Duodenal mucosa (tissue), 2 donors: ENCODE data around the gene S1PR5.
A peak's percentile ranks its signal among the peaks of the same experiment; 100 is the strongest.
"Not testable (repeated sequence)": the region's sequence is repeated elsewhere in the genome, so short reads cannot be mapped to it uniquely, and the experiment has no call there.

Source experiments
- H3K27ac ChIP-seq: one replicate; pipeline ENCODE4 v1.7.0; 2013; ENCODE audit warnings: low read depth, low read length
- H3K27me3 ChIP-seq, 2 donors: one replicate each; pipeline ENCODE4 v1.7.0; 2013; ENCODE audit warnings: low read length in 2 of 2, control low read depth in 1 of 2; ENCODE audit not compliant: insufficient read depth in 2 of 2, control insufficient read depth in 1 of 2
- H3K36me3 ChIP-seq, 2 donors: one replicate each; pipeline ENCODE4 v1.7.0; 2013; ENCODE audit warnings: low read length in 2 of 2, control low read depth in 1 of 2; ENCODE audit not compliant: insufficient read depth in 2 of 2, control insufficient read depth in 1 of 2
- H3K4me1 ChIP-seq, 2 donors: one replicate each; pipeline ENCODE4 v1.7.0; 2013; ENCODE audit warnings: low read length in 2 of 2, control low read depth in 1 of 2; ENCODE audit not compliant: insufficient read depth in 2 of 2, control insufficient read depth in 1 of 2
- H3K4me3 ChIP-seq, 2 donors: one replicate each; pipeline ENCODE4 v1.7.0; 2013; ENCODE audit warnings: low read length in 2 of 2, low read depth in 1 of 2
- H3K9ac ChIP-seq, 2 donors: one replicate each; pipeline ENCODE4 v1.7.0; 2013; ENCODE audit warnings: low read length in 2 of 2, low read depth in 1 of 2
- H3K9me3 ChIP-seq, 2 donors: one replicate each; pipeline ENCODE4 v1.7.0; 2013; ENCODE audit warnings: low read length in 2 of 2, control low read depth in 1 of 2; ENCODE audit not compliant: control insufficient read depth in 1 of 2

Gene S1PR5

GRCh38 chr19:10544753-10545251, 27.6 kb upstream of the S1PR5 start:
- H3K9me3 ChIP-seq, result no peaks in the 10 kb centered on the region
- peak overlapping the region; percentile 84 to 98 for H3K4me3 ChIP-seq
- H3K27me3 ChIP-seq, result no peaks in the 10 kb centered on the region
- H3K36me3 ChIP-seq, result peaks cover 18 to 27% of the 10 kb centered on the region in 2 donors
- peak overlapping the region; percentile 82 to 92 for H3K9ac ChIP-seq
- peak overlapping the region; percentile 84 for H3K27ac ChIP-seq
- peaks cover 12 to 18% of the 10 kb centered on the region in 2 donors for H3K4me1 ChIP-seq

- peaks cover 12 to 18% of the 10 kb centered on the region in 2 donors for H3K4me1 ChIP-seq
- no peaks in the 10 kb centered on the region for H3K9me3 ChIP-seq
- H3K36me3 ChIP-seq, result peaks cover 18 to 22% of the 10 kb centered on the region in 2 donors
- peak overlapping the region; percentile 84 for H3K27ac ChIP-seq
- no peaks in the 10 kb centered on the region for H3K27me3 ChIP-seq
- peak overlapping the region; percentile 84 to 98 for H3K4me3 ChIP-seq
- H3K9ac ChIP-seq, result peak overlapping the region; percentile 82 to 92
These were observed 27.1 kb upstream of the S1PR5 start for GRCh38 chr19:10544242-10544752.

- Histone ChIP-seq H3K27me3 (no peaks in the 10 kb centered on the region), H3K36me3 (peaks cover 12 to 15% of the 10 kb centered on the region in 2 donors), H3K4me3 (peak within 1 kb of the TSS; percentile 84 to 98), H3K9me3 (no peaks in the 10 kb centered on the region), H3K4me1 (peaks cover 12 to 18% of the 10 kb centered on the region in 2 donors), H3K27ac (peak within 1 kb of the TSS; percentile 84), H3K9ac (peak within 1 kb of the TSS; percentile 82 to 92)
These were observed 26.4 kb upstream of the S1PR5 start, which contains the start of gene ATG4D for GRCh38 chr19:10543420-10544241. Gene ATG4D, plus strand, starts transcription at chr19:10543904. Its CDS starts 187 bp downstream, at chr19:10544091.

- no peak overlapping the region for H3K27ac ChIP-seq
- H3K4me1 ChIP-seq, result peaks cover 12 to 18% of the 10 kb centered on the region in 2 donors
- H3K9me3 ChIP-seq, result no peaks in the 10 kb centered on the region
- H3K27me3 ChIP-seq, result peaks cover 0 to 3% of the 10 kb centered on the region in 2 donors
- peak overlapping the region; percentile 84 to 98 for H3K4me3 ChIP-seq
- peak overlapping the region in 1 of 2 donors; percentile 25 for H3K9ac ChIP-seq
- peaks cover 6 to 9% of the 10 kb centered on the region in 2 donors for H3K36me3 ChIP-seq
These were observed 25.8 kb upstream of the S1PR5 start for GRCh38 chr19:10543059-10543419.

- not testable (repeated sequence) for H3K9me3 ChIP-seq, H3K9ac ChIP-seq, H3K27me3 ChIP-seq, H3K4me3 ChIP-seq, H3K4me1 ChIP-seq, H3K36me3 ChIP-seq, H3K27ac ChIP-seq
These were observed 21.8 kb upstream of the S1PR5 start for GRCh38 chr19:10539016-10539415.

- H3K36me3 ChIP-seq, result no peaks in the 10 kb centered on the region
- peaks cover 0 to 5% of the 10 kb centered on the region in 2 donors for H3K27me3 ChIP-seq
- no peak overlapping the region for H3K27ac ChIP-seq
- no peaks in the 10 kb centered on the region for H3K9me3 ChIP-seq
- H3K4me1 ChIP-seq, result peaks cover 4% of the 10 kb centered on the region in 2 donors
- no peak overlapping the region for H3K9ac ChIP-seq
- no peak overlapping the region for H3K4me3 ChIP-seq
These were observed 21.1 kb upstream of the S1PR5 start for GRCh38 chr19:10538204-10538983.

- no peaks in the 10 kb centered on the region for H3K36me3 ChIP-seq
- H3K4me3 ChIP-seq, result no peak overlapping the region
- H3K9me3 ChIP-seq, result peaks cover 0 to under 1% of the 10 kb centered on the region in 2 donors
- H3K27me3 ChIP-seq, result peaks cover 0 to 5% of the 10 kb centered on the region in 2 donors
- no peak overlapping the region for H3K9ac ChIP-seq
- no peak overlapping the region for H3K27ac ChIP-seq
- no peaks in the 10 kb centered on the region for H3K4me1 ChIP-seq
These were observed 20.4 kb upstream of the S1PR5 start for GRCh38 chr19:10537668-10538067.

- Histone ChIP-seq H3K9ac (no peak overlapping the region), H3K4me3 (no peak overlapping the region), H3K9me3 (peaks cover 0 to 3% of the 10 kb centered on the region in 2 donors), H3K27me3 (peaks cover 0 to 5% of the 10 kb centered on the region in 2 donors), H3K36me3 (no peaks in the 10 kb centered on the region), H3K27ac (no peak overlapping the region), H3K4me1 (no peaks in the 10 kb centered on the region)
These were observed 18.4 kb upstream of the S1PR5 start for GRCh38 chr19:10535613-10536012.

GRCh38 chr19:10533646-10534386, 16.6 kb upstream of the S1PR5 start:
- H3K4me1 ChIP-seq, result no peaks in the 10 kb centered on the region
- H3K9ac ChIP-seq, result no peak overlapping the region
- no peak overlapping the region for H3K27ac ChIP-seq
- H3K27me3 ChIP-seq, result peaks cover 0 to 5% of the 10 kb centered on the region in 2 donors
- H3K36me3 ChIP-seq, result no peaks in the 10 kb centered on the region
- no peak overlapping the region for H3K4me3 ChIP-seq
- H3K9me3 ChIP-seq, result peaks cover 0 to 3% of the 10 kb centered on the region in 2 donors
